Left ventricle myocardium superior (tissue), 1 donor: ENCODE measurements around the gene TUBB8. TPM values are rescaled to one million over a fixed set of nuclear protein-coding genes. Genes with fewer than 3 reads are reported as not detected.
"Not testable (repeated sequence)": the region's sequence is repeated elsewhere in the genome, so short reads cannot be mapped to it uniquely, and the experiment has no call there.

ENCODE experiments used
- ATAC-seq: fragments of 200-7000 bp; cut with Tn5 transposase; one replicate; pipeline ENCODE4 v1.9.1; 2020; ENCODE audit warnings: mild to moderate bottlenecking, moderate library complexity
- DNase-seq: peaks from one replicate; pipeline ENCODE4 v3.0.0-alpha.2; 2020
- intact Hi-C: fragments of 100-400 bp; cut with micrococcal nuclease; formaldehyde crosslinking; loops from one replicate; pipeline ENCODE4 v1.11.0; 2022
- long read RNA-seq: library from polyadenylated mRNA; unstranded; transcript quantifications from one replicate; pipeline ENCODE4 v2.0.0, GENCODE V29; 2021
- total RNA-seq: library from RNA; stranded (reverse); fragmentation: NEBNext Ultra II Directional; extraction: Animal tissue kit (Norgen Biotek cat#: 25700); gene quantifications from one replicate; pipeline ENCODE4 v1.2.1, GENCODE V29; 2021
- donor health status: DM: no; HTN: yes; CAD: no; lungs with severe emphysema.

Gene TUBB8
- not detected for total RNA-seq
- long read RNA-seq, result 0 reads

DNA sequence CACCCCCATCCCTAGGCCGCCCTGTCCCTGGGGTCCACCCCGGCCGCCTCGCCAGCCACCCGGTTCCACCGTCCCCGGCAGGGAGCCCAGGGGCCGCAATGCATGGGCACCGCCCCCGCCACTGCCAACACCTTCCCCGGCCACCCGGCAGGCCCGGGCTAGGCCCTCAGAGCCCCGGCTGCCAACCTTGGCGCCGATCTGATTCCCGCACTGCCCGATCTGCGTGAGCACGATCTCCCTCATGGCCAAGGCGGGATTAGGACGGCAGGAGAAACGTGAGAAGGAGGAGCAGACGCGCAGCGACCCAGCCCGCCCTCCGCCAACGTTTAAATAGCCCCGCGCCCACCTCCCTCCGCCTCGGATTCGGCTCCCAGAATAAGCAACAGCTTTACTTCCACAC lies at the start of gene TUBB8:
TSS of gene TUBB8 (minus strand) at position 301 of the 400 bp plus-strand sequence. CDS start at position 243, 58 bp downstream.
- no peak for DNase-seq
- ATAC-seq, result no peak
- intact Hi-C loops, result no loop called here

DNA sequence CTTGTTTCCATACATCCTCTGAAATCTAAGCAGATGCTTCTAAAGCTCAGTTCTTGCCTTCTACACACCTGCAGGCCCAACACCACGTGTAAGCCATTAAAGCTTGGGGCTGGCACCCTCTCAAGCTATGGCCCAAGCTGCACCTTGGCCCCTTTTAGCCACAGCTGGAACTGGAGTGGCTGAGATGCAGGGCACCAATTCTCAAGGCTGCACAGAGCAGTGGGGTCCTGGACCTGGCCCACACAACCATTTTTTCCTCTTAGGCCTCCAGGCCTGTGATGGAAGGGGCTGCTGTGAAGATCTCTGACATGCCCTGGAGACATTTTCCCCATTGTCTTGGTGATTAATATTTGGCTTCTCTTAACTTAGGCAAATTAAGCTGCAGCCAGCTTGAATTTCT lies 47.4 kb upstream of the TUBB8 start:
- DNase-seq (no peak), ATAC-seq (no peak)
- intact Hi-C loops, result no loop called here

DNA sequence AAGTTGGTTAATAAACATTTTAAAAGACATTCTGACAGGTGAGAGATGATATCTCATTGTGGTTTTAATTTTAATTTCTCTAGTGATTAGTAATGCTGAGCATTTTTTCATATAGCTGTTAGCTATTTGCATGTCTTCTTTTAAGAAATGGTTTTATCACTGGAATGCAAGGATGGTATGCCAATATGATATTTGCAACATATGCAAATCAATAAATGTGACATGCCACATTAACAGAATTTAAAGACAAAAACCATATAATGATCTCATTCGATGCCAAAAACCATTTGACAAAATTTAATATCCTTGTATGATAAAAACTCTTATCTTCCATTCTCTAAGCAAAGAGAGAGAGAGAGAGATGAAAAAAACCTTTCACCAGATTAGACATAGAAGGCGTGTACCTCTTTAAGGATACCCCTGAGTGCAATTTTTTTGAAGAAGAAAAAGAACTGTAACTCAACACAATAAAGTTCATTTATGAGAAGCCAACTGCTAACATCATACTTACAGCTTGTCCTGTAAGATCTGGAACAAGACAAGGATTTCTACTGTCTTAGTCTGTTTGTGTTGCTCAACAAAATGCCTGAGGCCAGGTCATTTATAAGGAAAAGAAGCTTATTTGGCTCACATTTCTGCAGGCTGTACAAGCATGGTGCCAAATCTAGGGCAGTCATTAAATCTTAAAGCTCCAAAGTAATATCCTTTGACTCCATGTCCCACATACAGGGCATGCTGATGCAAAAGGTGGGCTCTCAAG lies 46.4 kb upstream of the TUBB8 start:
- ATAC-seq (no peak), DNase-seq (no peak)
- intact Hi-C loops, result no loop called here

DNA sequence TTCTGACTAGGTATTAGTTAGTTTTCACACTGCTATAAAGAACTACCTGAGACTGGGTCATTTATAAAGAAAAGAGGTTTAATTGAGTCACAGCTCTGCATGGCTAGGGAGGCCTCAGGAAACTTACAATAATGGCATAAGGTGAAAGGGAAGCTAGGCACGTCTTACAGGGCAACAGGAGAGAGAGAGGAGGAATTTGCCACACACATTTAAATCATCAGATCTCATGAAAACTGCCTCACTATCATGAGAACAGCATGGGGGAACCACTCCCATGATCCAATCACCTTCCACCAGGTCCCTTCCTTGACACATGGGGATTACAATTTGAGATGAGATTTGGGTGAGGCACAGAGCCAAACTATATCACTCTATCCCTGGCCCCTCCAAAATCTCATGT lies 45.5 kb upstream of the TUBB8 start:
- no peak for ATAC-seq
- intact Hi-C loops, result no loop called here
- DNase-seq, result no peak

DNA sequence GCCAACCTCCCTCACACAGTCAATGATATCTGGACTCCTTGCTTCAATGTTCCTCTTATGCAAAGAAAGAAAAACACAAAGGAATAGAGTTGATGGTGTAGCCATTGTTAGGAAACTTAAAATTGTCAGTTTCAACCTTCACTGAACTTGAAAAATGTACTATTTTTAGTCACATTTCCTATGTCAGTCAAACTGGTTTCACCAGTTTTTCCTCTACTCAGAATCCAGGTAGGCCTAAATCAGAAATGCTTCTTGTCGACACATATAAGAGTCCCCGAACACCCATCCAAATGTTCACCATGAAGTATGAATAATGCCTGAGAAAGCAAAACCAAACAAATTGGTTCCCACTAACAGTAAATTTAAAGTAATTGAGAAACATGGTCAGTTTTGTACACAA lies 43.8 kb upstream of the TUBB8 start:
- ATAC-seq (no peak), DNase-seq (no peak)
- intact Hi-C loops, result no loop called here

DNA sequence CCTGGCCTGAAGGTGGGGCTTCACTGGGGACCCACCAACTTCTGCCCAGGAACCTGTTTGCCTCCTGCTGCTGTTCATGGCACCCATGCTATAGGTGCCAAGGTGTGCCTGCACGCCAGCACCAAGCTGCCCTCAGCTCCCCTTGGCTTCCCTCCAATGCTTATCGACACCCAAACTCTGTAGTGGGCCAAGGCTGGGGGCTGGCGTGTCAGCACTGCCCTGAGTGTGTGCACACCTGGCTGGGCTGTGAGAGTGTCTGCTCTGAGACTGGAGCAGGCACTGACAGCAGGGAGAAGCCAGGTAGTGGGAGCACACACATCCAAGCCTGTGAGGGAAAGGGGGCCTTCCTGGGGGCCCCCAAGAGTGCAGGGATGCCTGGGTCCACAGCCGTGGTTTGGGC lies 43.1 kb upstream of the TUBB8 start:
- no peak for ATAC-seq
- intact Hi-C loops, result no loop called here
- DNase-seq, result no peak

DNA sequence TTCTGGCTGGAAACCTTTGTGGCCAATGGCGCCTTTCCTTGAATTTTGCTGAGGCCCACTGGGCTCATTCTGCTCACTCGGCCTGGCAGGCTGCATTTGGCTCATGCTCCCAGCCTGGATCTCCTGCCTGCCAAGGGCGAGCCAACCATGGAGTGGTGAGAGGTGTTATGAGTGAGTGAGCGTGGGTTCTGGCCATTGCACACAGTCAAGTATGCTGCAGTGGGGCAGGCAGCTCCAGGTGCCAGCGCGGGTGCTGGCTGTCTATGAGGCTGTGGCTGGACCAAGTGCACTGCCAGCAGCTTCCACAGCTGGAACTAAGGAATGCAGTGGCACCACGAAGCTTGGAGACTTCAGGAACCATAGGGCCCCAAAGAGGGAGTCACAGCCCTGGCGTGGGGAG lies 42.2 kb upstream of the TUBB8 start:
- peak; percentile 94 for ATAC-seq
- peak; percentile 65 for DNase-seq
- intact Hi-C loops, result no loop called here

DNA sequence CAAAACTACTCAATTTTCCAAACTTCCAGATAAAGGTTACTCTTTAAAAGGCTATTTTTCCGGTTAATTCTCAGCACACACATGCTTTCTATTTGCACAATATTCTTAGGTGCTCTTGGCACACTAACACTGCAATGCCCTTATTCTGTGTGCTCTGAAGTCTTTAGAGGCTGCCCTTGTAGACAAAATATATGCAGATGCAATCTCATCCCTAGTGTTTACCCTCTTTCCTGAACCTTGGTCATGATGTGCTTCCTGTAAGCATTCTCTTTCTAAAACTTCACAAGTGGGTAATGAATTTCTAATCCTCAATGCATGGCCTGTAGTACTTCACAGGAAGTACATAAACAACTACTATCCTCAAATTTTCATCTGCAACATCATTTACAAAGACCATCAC lies 41.1 kb upstream of the TUBB8 start:
- DNase-seq, result no peak
- no peak for ATAC-seq
- intact Hi-C loops, result no loop called here

DNA sequence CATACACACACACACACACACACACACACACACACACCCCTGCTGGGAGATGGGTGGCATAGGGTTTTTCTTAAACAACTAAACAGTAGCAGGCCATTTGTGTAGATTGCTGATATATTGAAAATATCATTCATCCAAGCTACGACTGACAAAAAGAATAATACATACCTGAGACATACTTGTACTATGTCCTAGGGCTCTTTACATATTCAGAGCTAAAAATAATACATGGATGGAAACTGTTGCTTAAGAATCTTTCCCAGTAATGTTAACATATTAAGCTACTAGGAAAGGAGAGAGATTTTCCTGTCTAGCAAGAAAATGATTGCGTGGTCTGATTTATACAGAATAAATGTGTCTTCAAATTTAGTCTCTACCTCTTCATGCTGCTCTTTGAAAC lies 40.2 kb upstream of the TUBB8 start:
- intact Hi-C loops, result no loop called here
- DNase-seq (no peak), ATAC-seq (no peak)

DNA sequence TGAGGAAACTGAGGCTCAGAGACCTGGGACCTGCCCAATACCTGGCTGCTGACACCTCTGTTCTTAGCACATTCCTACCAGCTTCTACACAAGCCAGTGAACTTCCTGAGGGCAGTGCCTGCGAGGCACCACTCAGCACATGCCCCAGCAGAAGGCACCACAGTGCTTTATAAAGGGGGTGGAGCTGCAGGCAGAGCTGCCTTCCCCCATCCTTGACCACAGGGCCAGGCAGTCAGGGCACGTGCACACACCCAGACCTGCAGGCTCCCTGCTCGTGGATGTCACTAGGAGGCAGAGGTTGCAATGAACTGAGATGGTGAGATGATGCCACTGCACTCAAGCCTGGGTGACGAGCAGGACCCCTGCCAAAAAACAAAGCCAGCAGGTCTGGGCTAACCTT lies 39.2 kb upstream of the TUBB8 start:
- ATAC-seq (no peak), DNase-seq (no peak)
- intact Hi-C loops, result no loop called here

DNA sequence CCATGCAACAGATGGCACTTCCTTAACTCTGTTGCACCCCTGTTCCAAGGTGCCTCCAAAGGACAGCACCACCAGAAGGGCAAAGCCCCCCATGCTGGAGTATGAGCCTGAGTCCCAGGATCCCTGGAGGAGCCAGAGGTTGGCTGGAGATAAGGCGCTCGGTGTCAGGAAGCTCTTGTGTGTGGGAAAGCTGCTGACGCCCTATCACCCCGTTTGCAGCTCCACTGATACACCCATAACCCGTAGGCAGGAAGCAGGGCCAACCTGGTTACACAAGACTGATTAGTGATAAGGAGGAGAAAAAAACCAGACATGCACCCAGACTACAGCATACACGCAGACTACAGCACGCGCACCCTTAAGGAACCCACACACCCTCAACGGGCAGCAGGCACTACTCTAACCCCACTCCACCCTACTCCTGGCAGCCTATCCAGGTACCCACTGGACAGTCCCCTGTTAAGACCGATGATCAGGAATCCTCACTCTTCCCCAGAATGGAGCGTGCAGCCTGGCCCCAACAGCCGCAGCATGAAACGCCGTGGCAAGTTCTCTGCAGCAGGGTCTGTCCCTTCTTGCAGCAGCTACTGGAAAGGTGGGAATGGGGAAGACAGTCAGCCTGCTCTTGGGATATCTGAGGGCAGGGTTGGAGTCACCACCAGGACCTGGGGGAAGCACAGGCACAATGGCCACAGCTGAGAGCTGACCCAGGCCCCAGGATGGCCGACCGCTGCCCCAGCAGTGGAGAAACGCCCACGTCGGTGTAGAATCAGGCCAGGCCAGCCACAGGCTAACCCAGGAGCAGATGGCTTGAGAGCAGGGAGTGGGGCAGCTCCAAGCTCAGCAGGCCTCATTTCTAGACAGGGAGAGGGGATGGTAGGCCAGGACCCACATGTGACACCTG lies 38.3 kb upstream of the TUBB8 start:
- DNase-seq (no peak), ATAC-seq (no peak)
- intact Hi-C loops, result no loop called here

DNA sequence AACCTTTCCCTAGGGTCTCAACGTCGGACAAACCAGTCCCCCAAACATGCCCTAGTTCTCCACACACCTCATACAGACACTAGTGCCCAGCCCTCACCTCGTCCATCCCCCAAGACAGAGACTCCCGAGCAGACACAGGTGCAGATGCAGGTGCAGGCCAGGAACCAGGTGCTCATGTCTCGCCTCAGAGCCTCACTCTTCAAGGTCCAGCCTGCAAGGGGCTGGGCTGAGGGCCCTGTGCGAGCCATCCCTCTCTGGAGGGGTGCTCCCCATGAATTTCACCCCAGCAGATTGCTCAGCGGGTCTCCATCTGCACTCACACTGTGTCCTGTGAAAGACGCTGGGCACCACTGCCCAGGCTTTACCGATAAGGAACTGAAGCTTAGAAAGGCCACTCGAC lies 36.9 kb upstream of the TUBB8 start:
- intact Hi-C loops, result no loop called here
- DNase-seq, result no peak
- ATAC-seq, result no peak

DNA sequence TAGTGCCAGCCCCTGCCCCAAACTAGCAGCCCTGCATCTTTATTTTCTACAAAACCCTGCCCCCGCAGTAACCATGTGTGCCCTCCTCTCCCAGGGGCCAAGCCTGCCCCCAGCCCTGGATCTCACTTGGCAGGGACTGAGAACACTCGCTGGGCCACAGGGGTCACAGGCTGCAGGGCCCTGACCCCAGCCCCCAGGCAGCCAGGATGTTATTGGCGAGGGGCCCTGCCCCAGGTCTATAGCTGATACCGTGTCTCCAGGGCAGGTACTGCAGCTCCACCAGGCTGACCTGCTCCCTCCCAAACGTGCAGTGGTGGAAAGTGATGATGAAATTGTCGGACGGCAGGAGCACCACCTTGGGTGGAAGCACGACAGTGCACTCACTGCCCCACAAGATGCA lies 35.9 kb upstream of the TUBB8 start:
- DNase-seq (no peak), ATAC-seq (no peak)
- intact Hi-C loops, result no loop called here

DNA sequence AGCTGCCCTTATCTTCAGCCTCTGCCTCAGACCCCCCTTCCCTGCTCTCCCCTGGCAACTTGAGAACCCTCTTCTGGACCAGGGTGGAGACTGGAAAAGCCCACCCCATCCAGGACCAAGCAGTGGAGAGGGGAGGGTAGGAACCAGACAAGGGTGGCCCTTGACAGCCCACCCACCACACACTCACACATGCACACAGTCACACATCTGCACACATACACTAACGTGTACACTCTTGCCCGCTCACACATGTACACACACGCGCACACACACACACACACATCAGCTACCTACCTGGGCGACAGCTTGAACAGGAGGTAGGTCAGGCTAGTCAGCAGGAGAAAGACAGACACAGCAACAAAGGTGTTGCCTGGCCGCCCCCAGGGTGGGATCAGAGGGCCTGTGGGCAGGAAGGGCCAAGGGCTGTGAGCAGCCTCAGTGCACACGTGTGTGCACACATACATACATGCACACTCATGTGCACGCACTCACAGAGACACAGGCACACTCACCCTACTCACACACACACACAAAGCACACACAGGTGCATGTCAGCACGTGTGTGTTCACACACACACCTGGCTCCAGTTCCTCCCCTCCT lies 34.9 kb upstream of the TUBB8 start:
- intact Hi-C loops, result no loop called here
- DNase-seq (no peak), ATAC-seq (no peak)

DNA sequence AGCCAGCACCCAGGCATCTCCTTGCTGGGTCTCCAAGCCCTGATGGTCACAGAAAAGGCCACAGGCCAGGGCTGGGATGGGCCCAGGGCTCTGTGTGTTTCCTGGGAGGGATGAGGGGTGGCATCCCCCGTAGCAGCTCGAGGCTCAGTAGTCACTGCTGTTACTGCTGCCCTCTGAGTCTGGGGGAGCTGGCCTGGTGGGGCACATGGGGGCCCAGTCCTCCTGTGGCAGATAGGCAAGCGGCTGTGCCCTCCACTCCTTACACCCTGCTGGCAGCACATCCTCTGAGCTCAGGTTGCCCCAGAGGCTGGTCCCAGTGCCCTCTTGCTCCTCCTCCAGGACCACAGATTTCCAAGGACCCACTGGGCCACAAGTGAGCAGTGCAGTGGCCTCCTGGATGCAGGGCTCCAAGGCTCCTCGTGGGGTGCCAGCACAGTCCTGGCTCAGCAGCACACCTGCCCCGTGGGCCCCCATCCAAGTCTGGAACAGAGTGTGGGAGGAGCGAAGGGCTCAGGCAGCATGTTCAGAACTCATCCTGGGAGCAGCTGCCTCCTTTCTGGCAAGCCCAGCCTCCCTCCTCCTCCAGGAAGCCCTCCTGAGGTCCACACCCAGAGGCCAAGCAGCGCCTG lies 31.5 kb upstream of the TUBB8 start:
- no peak for ATAC-seq
- no peak for DNase-seq
- intact Hi-C loops, result no loop called here

DNA sequence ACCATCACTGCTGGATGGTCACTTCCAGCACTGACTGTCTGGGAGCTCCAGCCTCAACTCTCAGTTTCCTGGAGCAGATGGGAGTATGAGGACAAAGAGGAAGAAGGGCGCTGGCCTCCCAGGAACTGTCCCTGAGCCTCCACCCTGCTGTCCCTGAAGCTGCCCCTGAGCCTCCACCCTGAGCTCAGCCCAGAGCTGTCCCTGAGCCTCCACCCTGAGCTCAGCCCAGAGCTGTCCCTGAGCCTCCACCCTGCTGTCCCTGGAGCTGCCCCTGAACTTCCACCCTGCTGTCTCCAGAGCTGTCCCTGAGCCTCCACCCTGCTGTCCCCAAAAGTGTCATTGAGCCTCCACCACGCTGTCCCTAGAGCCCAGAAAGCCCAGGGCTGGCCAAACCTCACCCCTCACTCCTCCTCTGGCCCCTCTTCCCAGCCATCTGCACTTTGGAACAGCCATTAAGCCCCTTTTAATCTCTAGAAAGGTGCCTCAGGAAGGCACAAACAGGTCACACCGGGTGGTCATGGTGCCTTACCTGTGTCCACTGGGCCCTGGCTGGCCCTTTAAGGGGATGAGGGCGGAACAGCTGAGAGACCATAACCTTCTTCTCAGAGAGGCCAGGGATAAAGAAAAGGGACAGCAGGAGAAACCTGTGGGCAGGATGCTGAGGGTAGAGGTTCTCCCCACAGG lies 30.6 kb upstream of the TUBB8 start:
- DNase-seq, result no peak
- intact Hi-C loops, result no loop called here

DNA sequence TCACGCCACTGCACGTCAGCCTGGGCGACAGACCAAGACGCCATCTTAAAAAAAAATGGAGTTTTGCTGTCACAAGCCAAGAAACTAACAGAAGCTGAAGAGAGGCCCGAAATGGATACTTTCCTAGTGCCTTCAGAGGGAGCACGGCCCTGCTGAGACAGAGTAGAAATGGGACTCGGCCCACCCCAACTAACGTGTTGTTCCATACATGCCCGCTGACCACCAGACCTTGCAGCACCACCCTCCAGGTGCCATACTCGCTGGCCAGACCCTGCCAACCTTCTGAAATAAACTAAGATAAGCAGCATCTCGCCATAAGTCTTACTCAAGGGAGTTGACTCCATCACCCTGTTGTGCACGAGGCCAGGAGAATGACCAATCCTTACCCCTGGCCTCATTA lies 29.5 kb upstream of the TUBB8 start:
- ATAC-seq (no peak), DNase-seq (no peak)
- intact Hi-C loops, result no loop called here

More for the DNA sequence above, 30.6 kb upstream of the TUBB8 start:
- no peak for ATAC-seq

DNA sequence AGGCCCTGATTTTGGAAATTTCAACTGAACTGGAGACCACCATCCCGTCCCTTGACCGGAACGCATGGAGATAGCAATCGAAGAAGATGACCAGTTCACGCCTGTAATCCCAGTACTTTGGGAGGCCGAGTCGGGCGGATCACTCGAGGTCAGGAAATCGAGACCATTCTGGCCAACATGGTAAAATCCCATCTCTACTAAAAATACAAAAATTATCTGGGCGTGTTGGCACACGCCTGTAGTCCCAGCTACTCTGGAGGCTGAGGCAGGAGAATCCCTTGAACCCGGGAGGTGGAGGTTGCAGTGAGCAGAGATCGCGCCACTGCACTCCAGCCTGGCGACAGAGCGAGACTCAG lies 25.1 kb upstream of the TUBB8 start:
- ATAC-seq, DNase-seq, intact Hi-C loops: not testable (repeated sequence)

DNA sequence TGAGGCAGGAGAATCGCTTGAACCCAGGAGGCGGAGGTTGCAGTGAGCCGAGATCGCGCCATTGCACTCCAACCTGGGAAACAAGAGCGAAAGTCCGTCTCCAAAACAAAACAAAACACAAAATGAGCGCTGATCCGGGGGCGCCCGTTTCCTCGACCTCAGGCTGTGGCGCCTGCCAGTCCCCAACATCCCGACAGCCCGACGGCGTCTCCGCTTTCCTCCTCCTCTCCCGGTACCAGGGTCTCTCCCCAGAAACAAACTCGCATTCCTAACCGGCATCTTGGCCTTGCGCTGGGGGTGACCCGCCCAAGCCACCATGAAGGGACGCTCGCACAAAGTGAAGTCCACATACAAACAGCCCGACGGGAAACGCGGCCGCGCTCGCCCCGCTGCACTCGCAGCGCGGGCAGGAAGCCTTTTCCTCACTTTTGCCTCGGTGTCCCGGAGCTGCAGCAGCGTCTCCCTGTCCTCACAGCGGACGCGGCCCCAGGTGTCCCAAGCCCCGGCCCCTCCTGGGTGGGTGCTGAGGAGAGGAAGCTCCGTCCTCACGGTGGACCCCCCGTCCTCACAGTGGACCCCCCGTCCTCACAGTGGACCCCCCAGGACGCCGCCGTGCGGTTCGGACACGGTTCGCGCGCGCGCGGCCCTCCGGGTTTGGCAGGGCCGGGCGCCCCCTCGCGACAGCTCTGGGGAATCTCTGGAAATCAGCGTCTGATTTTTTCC lies 24.6 kb upstream of the TUBB8 start:
- intact Hi-C loops, result not testable (repeated sequence)
- peak; percentile 62 for ATAC-seq
- peak; percentile 65 for DNase-seq
